Stimulated activated CD4-positive, alpha-beta T cell treated with anti-CD3 and anti-CD28 coated beads, Interleukin-2, amount 100 ng/mL, for 48 hours (primary cell): ENCODE data around the gene TFAP2E.

Source experiments
- DNase-seq, 2 donors: peaks; one replicate each; pipeline ENCODE4 v3.0.0-alpha.2; 2020

Gene TFAP2E

DNA sequence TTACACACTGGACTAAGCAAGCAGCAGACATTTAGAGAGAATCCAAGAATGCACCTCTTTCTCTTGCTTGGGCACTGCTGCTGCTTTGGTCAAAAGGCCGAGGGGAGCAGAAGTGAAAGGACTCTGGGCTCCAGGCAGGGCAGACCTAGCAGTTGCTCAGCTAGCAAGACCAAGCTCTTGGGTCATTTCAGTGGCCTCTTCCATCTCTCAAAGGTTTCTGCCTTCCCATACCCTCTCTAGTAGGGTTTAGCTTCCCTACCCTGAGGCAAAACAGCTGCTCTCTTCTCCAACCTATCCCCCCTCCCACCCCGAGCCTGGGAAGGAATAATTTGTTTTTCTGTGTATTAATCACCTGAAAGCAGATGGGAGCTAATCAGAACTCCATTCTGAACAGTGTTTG, 25.8 kb downstream of the TFAP2E start:
- DNase-seq, result no peak

DNA sequence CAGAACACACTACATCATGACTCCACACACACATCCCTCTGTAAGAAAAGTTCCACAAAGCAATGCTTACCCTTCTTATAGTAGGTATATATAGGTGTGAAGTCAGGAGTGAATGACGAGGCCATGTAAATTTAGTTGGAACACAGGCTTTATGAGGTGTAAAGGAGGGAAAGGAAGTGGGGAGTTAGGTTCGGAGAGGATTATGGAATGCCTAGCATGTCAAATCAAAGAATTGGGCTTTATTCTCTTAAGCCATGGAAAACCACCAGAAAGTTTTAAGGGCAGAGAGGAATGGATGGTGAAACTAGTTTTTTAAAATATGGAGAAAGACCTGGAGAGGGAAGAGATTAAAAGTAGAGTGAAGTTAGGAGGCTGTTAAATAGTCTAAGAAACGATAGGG, 26.3 kb downstream of the TFAP2E start:
- DNase-seq, result no peak

DNA sequence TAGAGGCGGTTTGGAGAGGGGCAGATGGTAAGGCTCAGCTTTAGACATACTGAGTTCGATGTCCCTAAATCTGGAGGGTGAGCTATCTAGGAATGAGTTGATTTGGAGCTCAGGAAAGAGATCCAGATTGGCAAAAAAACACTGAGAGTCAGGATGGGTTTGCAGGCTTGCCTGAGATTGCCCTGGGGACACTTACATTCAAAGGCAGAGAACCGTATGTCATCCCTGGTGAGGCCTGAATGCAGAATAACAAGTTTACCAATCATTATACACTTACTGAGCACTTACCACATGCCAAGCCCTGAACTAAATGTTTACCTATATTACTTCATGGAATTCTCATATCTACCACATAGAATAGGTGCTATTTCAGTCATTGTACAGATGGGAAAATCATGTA, 27.5 kb downstream of the TFAP2E start:
- no peak for DNase-seq

DNA sequence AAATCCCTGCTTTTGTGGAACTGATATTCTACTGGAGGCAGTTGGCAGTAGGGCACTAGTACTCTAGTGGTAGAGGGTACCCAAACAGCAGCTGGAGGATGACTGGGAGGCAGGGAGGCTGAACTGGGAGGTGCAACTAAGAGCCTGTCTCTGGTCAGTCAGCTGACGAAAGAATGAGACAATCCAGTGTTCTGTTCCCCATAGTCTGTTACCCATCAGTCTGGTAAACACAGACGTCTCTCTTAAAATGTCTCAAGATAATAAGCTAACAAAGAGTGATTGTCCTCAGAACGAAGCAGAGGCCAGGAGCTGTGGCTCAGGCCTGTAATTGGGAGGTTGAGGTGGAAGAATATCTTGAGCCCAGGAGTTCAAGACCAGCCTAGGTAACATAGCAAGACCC, 30.4 kb downstream of the TFAP2E start:
- DNase-seq, result no peak

DNA sequence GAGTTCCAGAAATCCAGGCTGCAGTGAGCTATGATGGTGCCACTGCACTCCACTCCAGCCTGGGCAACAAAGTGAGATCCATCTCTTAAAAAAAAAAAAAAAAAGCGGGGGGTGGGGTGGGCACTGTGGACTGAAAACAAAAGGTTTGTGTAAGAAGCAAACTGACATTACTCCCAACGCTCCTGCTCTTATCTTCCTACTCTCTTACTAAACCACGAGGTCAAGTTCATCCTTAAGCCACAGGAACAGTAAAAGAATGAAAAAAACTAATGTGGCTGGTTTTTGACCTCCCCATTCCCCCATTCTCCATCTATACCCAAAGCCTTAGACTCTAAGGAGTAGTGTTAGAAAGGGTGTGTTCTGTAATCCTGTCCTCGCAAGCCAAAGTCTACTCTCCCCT, 30.8 kb downstream of the TFAP2E start:
- no peak for DNase-seq

- DNase-seq, result no peak
Measured at GRCh38 chr1:35605071-35605866, 32.2 kb downstream of the TFAP2E start.

DNA sequence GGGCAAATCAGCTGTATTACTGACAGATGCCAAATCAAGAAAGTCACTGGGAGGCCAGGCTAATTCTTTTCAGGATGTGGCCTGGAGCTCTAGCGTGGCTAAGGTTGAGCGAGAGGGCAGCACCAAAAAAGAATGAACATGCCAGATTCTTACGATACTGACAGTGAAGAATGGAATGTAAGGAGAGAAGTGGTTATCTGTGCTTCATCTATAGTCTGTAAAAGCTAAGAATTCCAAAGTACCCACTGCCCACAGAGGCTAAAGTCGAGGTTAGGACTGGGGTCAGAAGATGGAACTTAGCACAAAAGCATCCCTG, 32.7 kb downstream of the TFAP2E start:
- DNase-seq, result no peak

GRCh38 chr1:35611655-35612054, 38.5 kb downstream of the TFAP2E start:
- DNase-seq, result no peak

DNA sequence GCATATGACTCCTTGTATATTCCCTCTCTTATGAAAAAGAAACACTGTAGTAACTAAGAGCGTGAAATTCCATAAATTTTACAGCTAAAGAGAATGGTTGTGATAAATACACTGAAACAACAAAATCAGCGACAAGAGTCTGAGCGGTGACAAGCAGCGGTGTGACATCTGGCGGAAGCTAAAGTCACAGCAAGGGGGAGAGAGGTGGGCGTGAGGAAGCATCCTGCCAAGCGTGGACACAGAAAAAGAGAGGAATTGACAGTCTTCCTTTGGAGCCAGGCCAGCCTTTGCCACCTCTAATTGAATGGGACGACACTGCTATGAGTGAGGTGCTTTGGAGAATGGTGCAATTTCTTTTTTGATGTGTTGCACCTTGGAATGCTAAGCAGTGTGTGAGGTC, 42.3 kb downstream of the TFAP2E start:
- DNase-seq, result no peak

- no peak for DNase-seq
Measured at GRCh38 chr1:35619237-35620121, 46.4 kb downstream of the TFAP2E start.

DNA sequence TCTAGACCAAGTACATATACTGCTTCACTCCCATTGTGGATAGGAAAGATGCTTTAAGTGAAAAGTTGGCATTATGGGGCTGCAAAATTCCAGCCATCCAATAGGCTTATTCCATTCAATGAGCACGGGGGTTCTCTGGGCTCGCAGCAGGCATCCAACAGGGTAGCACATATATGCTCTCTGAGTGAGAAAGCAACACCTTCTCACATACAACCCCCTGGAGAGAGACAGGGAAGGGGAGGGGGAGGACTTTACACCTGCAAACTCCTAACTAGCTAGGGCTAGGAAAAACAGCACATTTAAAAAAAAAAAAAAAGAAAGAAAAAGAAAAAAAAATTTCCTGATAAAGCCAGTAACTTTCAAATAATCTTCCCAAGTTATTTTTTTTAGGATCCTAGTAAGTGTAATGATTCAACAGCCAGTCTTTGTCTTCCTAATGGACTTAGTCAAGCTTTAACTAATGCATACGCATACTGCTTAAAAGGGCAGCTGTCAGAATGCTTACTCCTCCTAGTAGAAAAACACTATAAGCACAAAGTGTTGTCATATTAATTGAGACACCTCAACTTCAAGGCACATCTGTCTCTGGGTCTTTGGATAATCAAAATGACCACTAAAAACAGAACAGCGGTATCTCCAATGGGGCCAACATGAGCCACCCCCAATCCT, 49.5 kb downstream of the TFAP2E start:
- DNase-seq, result no peak

- no peak for DNase-seq
Measured at GRCh38 chr1:35623832-35624231, 50.7 kb downstream of the TFAP2E start.

DNA sequence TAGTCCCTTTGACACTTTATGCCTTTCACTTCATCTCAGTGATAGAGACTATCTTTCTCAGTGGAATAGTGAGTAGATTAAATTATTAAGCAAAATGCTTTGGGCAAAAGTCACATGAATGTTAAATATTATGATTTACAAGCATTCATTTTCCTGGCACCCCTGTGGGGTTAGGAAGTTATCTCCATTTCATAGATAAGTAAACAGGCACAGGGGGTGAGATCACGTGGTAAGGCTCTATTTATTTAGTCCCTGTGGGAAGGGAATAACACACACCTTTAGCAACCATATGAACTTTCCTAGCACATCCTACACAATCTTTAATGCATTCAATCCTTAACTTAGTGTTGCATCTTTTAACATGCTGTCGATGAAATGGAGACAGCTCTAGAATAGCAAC, 55.9 kb downstream of the TFAP2E start:
- no peak for DNase-seq

GRCh38 chr1:35631396-35631795, 58.3 kb downstream of the TFAP2E start:
- DNase-seq, result no peak

GRCh38 chr1:35633547-35633946, 60.4 kb downstream of the TFAP2E start:
- DNase-seq, result no peak

- no peak for DNase-seq
Measured at GRCh38 chr1:35637401-35637809, 64.3 kb downstream of the TFAP2E start.

GRCh38 chr1:35640380-35641232, 67.5 kb downstream of the TFAP2E start:
- peak in 1 of 2 donors; percentile 1 for DNase-seq

GRCh38 chr1:35641233-35641866, 68.2 kb downstream of the TFAP2E start, which contains the start of gene PSMB2:
PSMB2 (minus strand) TSS chr1:35641526; CDS start chr1:35641432, 94 bp downstream.
- peak; percentile 97 to 98 for DNase-seq

- peak in 1 of 2 donors; percentile 16 for DNase-seq
Measured at GRCh38 chr1:35642471-35642955, 69.4 kb downstream of the TFAP2E start.

GRCh38 chr1:35644204-35644603, 71.1 kb downstream of the TFAP2E start:
- no peak for DNase-seq
